ENCODE data around the gene HELQ. TPM values are rescaled to one million over a fixed set of nuclear protein-coding genes. Genes with fewer than 3 reads are reported as not detected.
A peak's percentile ranks its signal among the peaks of the same experiment; 100 is the strongest.
"Not testable (repeated sequence)": the region's sequence is repeated elsewhere in the genome, so short reads cannot be mapped to it uniquely, and the experiment has no call there.

HELQ gene
- total RNA-seq, 1 donor from 2014 or later, result 1.1 TPM

- H3K27me3 ChIP-seq, result no peaks in the 10 kb centered on the region
- intact Hi-C loops (cut with DNase I), result no loop called here
- H3K9me3 ChIP-seq, result no peaks in the 10 kb centered on the region
- no peak for DNase-seq (ENCODE audit: low spot score in 2 of 2)
- H3K4me3 ChIP-seq, result no peak overlapping the region
- H3K4me1 ChIP-seq, result no peaks in the 10 kb centered on the region
- no peak for TF ChIP-seq CTCF (IDR thresholded peaks at IDR 0.05)
- H3K27ac ChIP-seq, result no peak overlapping the region
- H3K36me3 ChIP-seq, result no peaks in the 10 kb centered on the region
These were observed 42.6 kb upstream of the HELQ start for GRCh38 chr4:83498187-83498586.

- H3K27me3 ChIP-seq; H3K4me3 ChIP-seq; H3K9me3 ChIP-seq; H3K27ac ChIP-seq; intact Hi-C loops (cut with DNase I); H3K4me1 ChIP-seq; H3K36me3 ChIP-seq; DNase-seq (ENCODE audit: low spot score in 2 of 2): not testable (repeated sequence)
These were observed 40.7 kb upstream of the HELQ start for GRCh38 chr4:83496085-83496917.

- H3K27me3 ChIP-seq, result no peaks in the 10 kb centered on the region
- no peak overlapping the region for H3K4me3 ChIP-seq
- TF ChIP-seq CTCF (IDR thresholded peaks at IDR 0.05), result peak; percentile 29 to 59 (median 59)
- H3K4me1 ChIP-seq, result peaks cover 0 to 2% of the 10 kb centered on the region in 2 donors
- H3K9me3 ChIP-seq, result no peaks in the 10 kb centered on the region
- DNase-seq (ENCODE audit: low spot score in 2 of 2), result no peak
- H3K36me3 ChIP-seq, result no peaks in the 10 kb centered on the region
- intact Hi-C loops (cut with DNase I), result no loop called here
- H3K27ac ChIP-seq, result no peak overlapping the region
These were observed 35.3 kb upstream of the HELQ start for GRCh38 chr4:83490876-83491450.

- no peak for TF ChIP-seq CTCF (IDR thresholded peaks at IDR 0.05)
- intact Hi-C loops (cut with DNase I), result loop anchor here (10.0 kb wide), 4 partner anchors 455 to 1205 kb away; partner anchors contain the start of genes COPS4, HNRNPD and SEC31A
- no peak for DNase-seq (ENCODE audit: low spot score in 2 of 2)
- Histone ChIP-seq H3K4me1 (peaks cover 0 to 7% of the 10 kb centered on the region in 2 donors), H3K36me3 (no peaks in the 10 kb centered on the region), H3K27me3 (no peaks in the 10 kb centered on the region), H3K9me3 (no peaks in the 10 kb centered on the region), H3K27ac (no peak overlapping the region), H3K4me3 (no peak overlapping the region)
These were observed 34.2 kb upstream of the HELQ start for GRCh38 chr4:83489711-83490326.

GRCh38 chr4:83486457-83487129 is 31.0 kb upstream of the HELQ start:
- peaks cover 0 to 12% of the 10 kb centered on the region in 2 donors for H3K4me1 ChIP-seq
- H3K27me3 ChIP-seq, result no peaks in the 10 kb centered on the region
- H3K36me3 ChIP-seq, result no peaks in the 10 kb centered on the region
- no peak overlapping the region for H3K4me3 ChIP-seq
- intact Hi-C loops (cut with DNase I), result loop anchor here (10.0 kb wide), 4 partner anchors 452 to 1202 kb away; partner anchors contain the start of genes COPS4, HNRNPD and SEC31A
- no peak for DNase-seq (ENCODE audit: low spot score in 2 of 2)
- TF ChIP-seq CTCF (IDR thresholded peaks at IDR 0.05), result no peak
- H3K27ac ChIP-seq, result peak overlapping the region in 1 of 2 donors; percentile 64
- H3K9me3 ChIP-seq, result no peaks in the 10 kb centered on the region
